Peyer's patch (tissue), 4 donors: Measurements from ENCODE around the gene KCNMA1. TPM values are rescaled to one million over a fixed set of nuclear protein-coding genes. Genes with fewer than 3 reads are reported as not detected.

ENCODE experiments used
- DNase-seq, 3 donors: peaks; one replicate each; pipeline ENCODE4 v3.0.0-alpha.2; 2017 to 2019
- H3K27ac ChIP-seq, 4 donors: fragments of 200-600 bp; sonication (generic); one replicate each; pipeline ENCODE4 v1.5.1; 2016 to 2019
- H3K27me3 ChIP-seq, 2 donors: fragments of 200-600 bp; sonication (generic); one replicate each; pipeline ENCODE4 v1.5.1; 2019
- H3K36me3 ChIP-seq, 3 donors: fragments of 200-600 bp; sonication (generic); one replicate each; pipeline ENCODE4 v1.5.1; 2016 to 2019
- H3K4me1 ChIP-seq, 4 donors: fragments of 200-600 bp; sonication (generic); one replicate each; pipeline ENCODE4 v1.5.1; 2016 to 2019
- H3K4me3 ChIP-seq, 4 donors: fragments of 200-600 bp; sonication (generic); 1 replicate in 3 of 4; 2 replicates in 1 of 4; pipeline ENCODE4 v1.5.1; 2016 to 2019; ENCODE audit warnings: mild to moderate bottlenecking in 1 of 4
- H3K9me3 ChIP-seq, 4 donors: fragments of 200-600 bp; sonication (generic); one replicate each; pipeline ENCODE4 v1.5.1; 2016 to 2019; ENCODE audit warnings: mild to moderate bottlenecking in 1 of 4
- CTCF ChIP-seq, 6 experiments: fragments of 450-650 bp in 4 of 6; fragments of 200-600 bp in 2 of 6; sonication (generic) in 1 of 6; IDR thresholded peaks; one replicate each; pipeline ENCODE4 v1.5.1; 2017 to 2019; ENCODE audit warnings: antibody characterized with exemption in 6 of 6, mild to moderate bottlenecking in 3 of 6, moderate library complexity in 1 of 6
- POLR2A ChIP-seq, 2 donors: fragments of 450-650 bp; IDR thresholded peaks; one replicate each; pipeline ENCODE4 v1.5.1; 2017; ENCODE audit warnings: antibody characterized with exemption in 2 of 2, mild to moderate bottlenecking in 2 of 2, moderate library complexity in 2 of 2
- total RNA-seq, 4 donors: library from RNA; depleted of rRNA; stranded (reverse); fragments of >200 nt; gene quantifications; one replicate each; pipeline ENCODE4 v1.1.0, GENCODE V29; 2016

The KCNMA1 gene
- total RNA-seq, 4 donors from 2014 or later, result 17.8 to 29.1 (median 23.9) TPM

- no peak for TF ChIP-seq POLR2A (IDR thresholded peaks at IDR 0.05)
- TF ChIP-seq CTCF (IDR thresholded peaks at IDR 0.05), result no peak
- Histone ChIP-seq H3K27ac (no peak overlapping the region), H3K4me1 (no peaks in the 10 kb centered on the region), H3K4me3 (no peak overlapping the region), H3K27me3 (no peaks in the 10 kb centered on the region), H3K9me3 (no peaks in the 10 kb centered on the region), H3K36me3 (no peaks in the 10 kb centered on the region)
- DNase-seq, result no peak
These were observed 523.3 kb downstream of the KCNMA1 start for GRCh38 chr10:77114181-77114821.

- H3K27ac ChIP-seq, result no peak overlapping the region
- no peaks in the 10 kb centered on the region for H3K4me1 ChIP-seq
- TF ChIP-seq POLR2A (IDR thresholded peaks at IDR 0.05) (no peak), CTCF (IDR thresholded peaks at IDR 0.05) (peak; percentile 37 to 84 (median 74))
- no peaks in the 10 kb centered on the region for H3K9me3 ChIP-seq
- H3K27me3 ChIP-seq, result no peaks in the 10 kb centered on the region
- no peak for DNase-seq
- no peak overlapping the region for H3K4me3 ChIP-seq
- H3K36me3 ChIP-seq, result no peaks in the 10 kb centered on the region
These were observed 525.7 kb downstream of the KCNMA1 start for GRCh38 chr10:77111611-77112550.

- no peak for DNase-seq
- no peak for TF ChIP-seq POLR2A (IDR thresholded peaks at IDR 0.05)
- no peak for TF ChIP-seq CTCF (IDR thresholded peaks at IDR 0.05)
- no peaks in the 10 kb centered on the region for H3K4me1 ChIP-seq
- H3K4me3 ChIP-seq, result no peak overlapping the region
- no peaks in the 10 kb centered on the region for H3K9me3 ChIP-seq
- H3K36me3 ChIP-seq, result no peaks in the 10 kb centered on the region
- H3K27me3 ChIP-seq, result no peaks in the 10 kb centered on the region
- H3K27ac ChIP-seq, result no peak overlapping the region
These were observed 526.9 kb downstream of the KCNMA1 start for GRCh38 chr10:77110757-77111156.

GRCh38 chr10:77109351-77109994, 528.1 kb downstream of the KCNMA1 start:
- no peaks in the 10 kb centered on the region for H3K36me3 ChIP-seq
- H3K9me3 ChIP-seq, result no peaks in the 10 kb centered on the region
- H3K4me1 ChIP-seq, result no peaks in the 10 kb centered on the region
- TF ChIP-seq POLR2A (IDR thresholded peaks at IDR 0.05) (no peak), CTCF (IDR thresholded peaks at IDR 0.05) (no peak)
- no peak overlapping the region for H3K4me3 ChIP-seq
- no peaks in the 10 kb centered on the region for H3K27me3 ChIP-seq
- no peak for DNase-seq
- no peak overlapping the region for H3K27ac ChIP-seq

- H3K4me1 ChIP-seq, result no peaks in the 10 kb centered on the region
- TF ChIP-seq CTCF (IDR thresholded peaks at IDR 0.05), result no peak
- no peak for TF ChIP-seq POLR2A (IDR thresholded peaks at IDR 0.05)
- DNase-seq, result no peak
- H3K27me3 ChIP-seq, result no peaks in the 10 kb centered on the region
- no peak overlapping the region for H3K4me3 ChIP-seq
- H3K36me3 ChIP-seq, result no peaks in the 10 kb centered on the region
- H3K9me3 ChIP-seq, result no peaks in the 10 kb centered on the region
- no peak overlapping the region for H3K27ac ChIP-seq
These were observed 530.9 kb downstream of the KCNMA1 start for GRCh38 chr10:77106676-77107075.
